ENCODE results near the gene FAM13A. TPM values are rescaled to one million over a fixed set of nuclear protein-coding genes. Genes with fewer than 3 reads are reported as not detected.
A peak's percentile ranks its signal among the peaks of the same experiment; 100 is the strongest.

FAM13A gene
- total and polyA plus RNA-seq, 8 donors: 15.7 to 56.4 (median 38.1) TPM

DNA sequence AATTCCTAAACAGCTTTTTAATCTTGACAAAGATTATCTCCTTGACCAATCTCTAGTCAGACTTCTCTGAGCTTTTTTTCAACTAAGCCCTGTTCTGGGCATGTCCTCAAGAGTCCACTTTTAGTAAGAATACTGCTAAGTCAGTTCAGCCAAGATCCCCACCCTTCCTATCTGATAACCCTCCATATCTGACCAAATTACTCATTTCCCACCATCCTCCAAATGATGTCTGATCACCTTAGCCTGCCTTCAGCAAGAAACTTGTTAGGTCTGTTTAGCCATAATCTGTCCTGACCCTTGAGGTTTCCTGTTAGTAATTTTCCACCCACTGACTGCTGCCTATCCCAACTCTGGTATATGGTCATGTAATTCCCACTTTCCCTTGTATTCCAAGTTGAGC is 65.2 kb downstream of the FAM13A start:
- Histone ChIP-seq H3K4me1 (no peaks in the 10 kb centered on the region), H3K27ac (no peak overlapping the region), H3K36me3 (peaks cover 0 to 4% (median 0%) of the 10 kb centered on the region in 3 donors), H3K4me3 (no peak overlapping the region), H3K27me3 (no peaks in the 10 kb centered on the region), H3K9me3 (no peaks in the 10 kb centered on the region)
- intact Hi-C loops (cut with DNase I): no loop called here
- TF ChIP-seq, protein P1, sequence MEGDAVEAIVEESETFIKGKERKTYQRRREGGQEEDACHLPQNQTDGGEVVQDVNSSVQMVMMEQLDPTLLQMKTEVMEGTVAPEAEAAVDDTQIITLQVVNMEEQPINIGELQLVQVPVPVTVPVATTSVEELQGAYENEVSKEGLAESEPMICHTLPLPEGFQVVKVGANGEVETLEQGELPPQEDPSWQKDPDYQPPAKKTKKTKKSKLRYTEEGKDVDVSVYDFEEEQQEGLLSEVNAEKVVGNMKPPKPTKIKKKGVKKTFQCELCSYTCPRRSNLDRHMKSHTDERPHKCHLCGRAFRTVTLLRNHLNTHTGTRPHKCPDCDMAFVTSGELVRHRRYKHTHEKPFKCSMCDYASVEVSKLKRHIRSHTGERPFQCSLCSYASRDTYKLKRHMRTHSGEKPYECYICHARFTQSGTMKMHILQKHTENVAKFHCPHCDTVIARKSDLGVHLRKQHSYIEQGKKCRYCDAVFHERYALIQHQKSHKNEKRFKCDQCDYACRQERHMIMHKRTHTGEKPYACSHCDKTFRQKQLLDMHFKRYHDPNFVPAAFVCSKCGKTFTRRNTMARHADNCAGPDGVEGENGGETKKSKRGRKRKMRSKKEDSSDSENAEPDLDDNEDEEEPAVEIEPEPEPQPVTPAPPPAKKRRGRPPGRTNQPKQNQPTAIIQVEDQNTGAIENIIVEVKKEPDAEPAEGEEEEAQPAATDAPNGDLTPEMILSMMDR (IDR thresholded peaks at IDR 0.05): no peak
- DNase-seq (no peak), ATAC-seq (no peak), FAIRE-seq (no peak)

DNA sequence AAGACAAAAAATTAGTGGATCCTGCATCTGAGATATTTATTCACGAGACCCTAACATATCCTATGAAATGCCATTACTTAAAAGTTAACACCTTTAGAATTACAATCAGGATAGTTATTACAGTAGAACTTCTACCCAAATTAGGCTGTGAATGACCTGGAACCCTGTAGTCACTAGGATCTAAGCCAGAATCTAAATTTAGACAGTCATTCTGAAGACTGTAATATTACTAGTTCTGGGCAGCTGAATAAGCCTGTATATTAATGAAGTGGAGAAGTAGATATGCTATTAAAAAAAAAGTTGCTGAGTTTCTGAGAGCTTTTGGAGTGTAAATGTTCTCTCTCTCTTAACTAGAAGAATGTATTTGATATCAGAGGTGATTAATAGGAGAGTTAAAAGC is 67.0 kb downstream of the FAM13A start:
- TF ChIP-seq, protein P1 (IDR thresholded peaks at IDR 0.05): no peak
- no peak overlapping the region for H3K27ac ChIP-seq
- peak; percentile 60 for FAIRE-seq
- intact Hi-C loops (cut with DNase I): no loop called here
- no peak overlapping the region for H3K4me3 ChIP-seq
- ATAC-seq: peak in 2 of 4 donors; percentile 56 to 70
- no peak for DNase-seq
- H3K36me3 ChIP-seq: peaks cover 0 to 4% (median 0%) of the 10 kb centered on the region in 3 donors
- no peaks in the 10 kb centered on the region for H3K27me3 ChIP-seq
- 77 to 78% methylated on average over 1 of the region's 1 CpG for WGBS, 2 donors
- no peaks in the 10 kb centered on the region for H3K9me3 ChIP-seq
- no peaks in the 10 kb centered on the region for H3K4me1 ChIP-seq

DNA sequence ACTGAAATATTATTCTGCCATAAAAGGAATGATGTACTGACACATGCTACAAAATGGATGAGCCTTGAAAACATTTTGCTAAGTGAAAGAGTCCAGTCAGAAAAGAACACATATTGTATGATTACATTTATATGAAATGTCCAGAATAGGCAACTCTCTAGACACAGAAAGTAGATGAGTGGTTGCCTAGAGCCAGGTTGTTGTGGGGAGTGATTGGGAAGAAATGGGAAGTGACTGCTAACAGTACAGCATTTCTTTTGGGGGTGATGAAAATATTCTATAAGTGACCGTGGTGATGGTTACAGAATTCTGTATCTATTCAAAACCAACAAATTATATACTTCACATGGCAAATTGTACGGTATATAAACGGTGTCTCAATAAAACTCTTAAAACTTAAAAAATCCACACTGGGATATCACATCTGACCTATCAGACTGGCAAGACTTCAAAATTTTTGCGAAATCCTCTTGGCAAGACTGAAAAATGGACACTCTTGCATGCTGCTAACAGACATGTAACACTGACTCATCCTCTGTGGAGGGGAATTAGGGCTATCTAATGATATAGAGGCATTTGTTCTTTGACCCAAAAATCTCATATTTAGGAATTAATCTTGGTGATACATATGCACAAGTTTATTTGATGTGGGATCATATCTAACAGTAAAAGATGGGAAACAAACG is 71.8 kb downstream of the FAM13A start:
- DNase-seq (no peak), ATAC-seq (peak in 3 of 4 donors; percentile 26 to 50 (median 40)), FAIRE-seq (no peak)
- intact Hi-C loops (cut with DNase I): no loop called here
- H3K4me3 ChIP-seq: no peak overlapping the region
- TF ChIP-seq, protein P1 (IDR thresholded peaks at IDR 0.05): no peak
- 88 to 89% methylated on average over 5 of the region's 5 CpGs for WGBS, 2 donors
- no peaks in the 10 kb centered on the region for H3K27me3 ChIP-seq
- H3K9me3 ChIP-seq: no peaks in the 10 kb centered on the region
- H3K36me3 ChIP-seq: no peaks in the 10 kb centered on the region
- H3K27ac ChIP-seq: no peak overlapping the region
- peaks cover 0 to 8% (median 0%) of the 10 kb centered on the region in 3 donors for H3K4me1 ChIP-seq

DNA sequence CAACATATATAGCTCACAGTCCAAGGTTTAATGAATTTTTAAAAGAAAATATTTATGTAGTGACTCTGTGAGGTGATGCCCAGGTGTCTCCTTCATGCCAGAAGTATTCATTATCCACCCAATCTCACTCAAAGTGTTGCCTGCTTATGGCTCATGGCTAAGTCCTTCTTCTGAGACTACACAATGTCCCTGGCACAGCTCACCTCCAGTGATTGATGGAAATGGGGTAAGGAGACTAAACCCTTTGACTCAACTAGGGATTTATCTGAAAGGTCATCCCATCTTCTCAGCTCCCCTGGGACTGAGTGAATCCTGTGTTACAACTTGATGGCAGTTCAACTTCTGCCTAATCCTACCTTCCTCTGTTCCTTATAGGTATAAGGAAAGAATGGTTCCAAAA is 74.2 kb downstream of the FAM13A start:
- ATAC-seq (no peak), FAIRE-seq (no peak), DNase-seq (no peak)
- Histone ChIP-seq H3K27ac (no peak overlapping the region), H3K9me3 (no peaks in the 10 kb centered on the region), H3K27me3 (no peaks in the 10 kb centered on the region), H3K4me1 (peaks cover 0 to 8% (median 0%) of the 10 kb centered on the region in 3 donors), H3K4me3 (no peak overlapping the region), H3K36me3 (no peaks in the 10 kb centered on the region)
- TF ChIP-seq, protein P1 (IDR thresholded peaks at IDR 0.05): no peak
- intact Hi-C loops (cut with DNase I): no loop called here

DNA sequence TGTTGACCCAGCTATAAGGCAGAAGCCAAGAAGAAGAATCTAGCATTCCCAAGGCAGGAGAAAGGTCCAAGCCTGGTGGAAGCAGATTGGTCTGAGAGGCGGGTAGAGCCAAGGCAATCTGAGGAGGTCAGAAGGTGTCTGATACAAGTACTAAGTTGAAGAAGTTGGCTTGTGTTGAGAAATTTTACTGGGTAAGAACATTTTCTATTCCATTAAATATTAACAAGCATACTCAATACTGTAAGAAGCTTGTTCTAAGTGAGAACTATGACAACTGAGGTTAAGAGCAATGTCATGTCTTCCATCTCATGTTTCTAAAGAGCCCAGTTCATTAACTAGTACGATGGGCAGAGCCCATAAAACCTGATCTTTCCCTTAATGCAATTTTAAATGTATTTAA is 75.0 kb downstream of the FAM13A start:
- WGBS, 2 donors: 68% methylated on average over 2 of the region's 2 CpGs
- H3K9me3 ChIP-seq: no peaks in the 10 kb centered on the region
- H3K27me3 ChIP-seq: no peaks in the 10 kb centered on the region
- H3K4me3 ChIP-seq: no peak overlapping the region
- intact Hi-C loops (cut with DNase I): no loop called here
- TF ChIP-seq, protein P1 (IDR thresholded peaks at IDR 0.05): no peak
- H3K36me3 ChIP-seq: no peaks in the 10 kb centered on the region
- H3K27ac ChIP-seq: no peak overlapping the region
- ATAC-seq (peak in 3 of 4 donors; percentile 25 to 54 (median 45)), FAIRE-seq (no peak), DNase-seq (no peak)
- H3K4me1 ChIP-seq: peaks cover 0 to 8% (median 0%) of the 10 kb centered on the region in 3 donors
